Embryonic facial prominence (tissue), 1 donor: ENCODE results near the gene TM4SF4.

ENCODE experiments used
- DNase-seq: peaks from one replicate; pipeline ENCODE4 v3.0.0-alpha.2; 2016; ENCODE audit errors: extremely low spot score

The TM4SF4 gene

GRCh38 chr3:149512073-149512782, 37.7 kb downstream of the TM4SF4 start:
- DNase-seq: no peak

- no peak for DNase-seq
These were observed 40.0 kb downstream of the TM4SF4 start for GRCh38 chr3:149514471-149514870.

- DNase-seq: no peak
These were observed 40.8 kb downstream of the TM4SF4 start for GRCh38 chr3:149515249-149515648.

- DNase-seq: no peak
These were observed 42.4 kb downstream of the TM4SF4 start for GRCh38 chr3:149516920-149517319.

GRCh38 chr3:149519912-149520311, 45.4 kb downstream of the TM4SF4 start:
- no peak for DNase-seq

- DNase-seq: no peak
These were observed 49.2 kb downstream of the TM4SF4 start for GRCh38 chr3:149523512-149524299.

- no peak for DNase-seq
These were observed 53.2 kb downstream of the TM4SF4 start for GRCh38 chr3:149527531-149528339.

GRCh38 chr3:149528340-149528650, 53.8 kb downstream of the TM4SF4 start:
- no peak for DNase-seq

GRCh38 chr3:149529099-149529498, 54.6 kb downstream of the TM4SF4 start:
- no peak for DNase-seq

- DNase-seq: no peak
These were observed 58.1 kb downstream of the TM4SF4 start for GRCh38 chr3:149532489-149533180.

- DNase-seq: no peak
These were observed 59.6 kb downstream of the TM4SF4 start for GRCh38 chr3:149534082-149534481.

- DNase-seq: no peak
These were observed 60.3 kb downstream of the TM4SF4 start for GRCh38 chr3:149534671-149535332.

- no peak for DNase-seq
These were observed 60.8 kb downstream of the TM4SF4 start for GRCh38 chr3:149535333-149535685.

GRCh38 chr3:149536429-149536828, 61.9 kb downstream of the TM4SF4 start:
- no peak for DNase-seq

GRCh38 chr3:149538371-149538770, 63.9 kb downstream of the TM4SF4 start:
- DNase-seq: no peak

- DNase-seq: no peak
These were observed 66.6 kb downstream of the TM4SF4 start for GRCh38 chr3:149541091-149541491.

GRCh38 chr3:149542375-149543312, 68.1 kb downstream of the TM4SF4 start:
- DNase-seq: no peak

- no peak for DNase-seq
These were observed 70.6 kb downstream of the TM4SF4 start for GRCh38 chr3:149545049-149545448.

GRCh38 chr3:149547413-149547812, 72.9 kb downstream of the TM4SF4 start:
- DNase-seq: no peak

GRCh38 chr3:149547954-149548668, 73.6 kb downstream of the TM4SF4 start:
- no peak for DNase-seq
